Thyroid gland (tissue), 4 donors: ENCODE data around the gene WASHC2A.
"Not testable (repeated sequence)": the region's sequence is repeated elsewhere in the genome, so short reads cannot be mapped to it uniquely, and the experiment has no call there.

Experiments used
- CTCF ChIP-seq, 6 experiments: fragments of 200-600 bp in 3 of 6; fragments of 450-650 bp in 3 of 6; sonication (generic) in 3 of 6; IDR thresholded peaks; one replicate each; pipeline ENCODE4 v1.5.1; 2016 to 2019; ENCODE audit warnings: antibody characterized with exemption in 6 of 6, mild to moderate bottlenecking in 2 of 6, inconsistent platforms in 1 of 6, moderate library complexity in 1 of 6
- POLR2A ChIP-seq, 2 donors: fragments of 450-650 bp; IDR thresholded peaks; one replicate each; pipeline ENCODE4 v1.6.1; 2017; ENCODE audit warnings: antibody characterized with exemption in 2 of 2, mild to moderate bottlenecking in 2 of 2, moderate library complexity in 1 of 2

GRCh38 chr10:50167833-50168232, 100.1 kb downstream of the WASHC2A start:
- not testable (repeated sequence) for TF ChIP-seq CTCF, POLR2A (IDR thresholded peaks at IDR 0.05)
